Neural crest cell (in vitro differentiated cells): ENCODE data around the gene KIAA0825. TPM values are rescaled to one million over a fixed set of nuclear protein-coding genes. Genes with fewer than 3 reads are reported as not detected.

ENCODE experiments used
- DNase-seq: peaks from one replicate; pipeline ENCODE4 v3.0.0; 2021; ENCODE audit warnings: low read depth, mixed read lengths, low spot score
- H3K27ac Mint-ChIP-seq: one replicate; pipeline ENCODE4 v1.8.0; 2021; ENCODE audit warnings: mild to moderate bottlenecking, mixed read lengths; ENCODE audit not compliant: unreplicated experiment
- H3K27me3 Mint-ChIP-seq: 2 replicates; pipeline ENCODE4 v1.8.0; 2021; ENCODE audit warnings: low read depth, mild to moderate bottlenecking, mixed read lengths
- H3K36me3 Mint-ChIP-seq: 2 replicates; pipeline ENCODE4 v1.8.0; 2021; ENCODE audit warnings: low read depth, mild to moderate bottlenecking, mixed read lengths
- H3K4me1 Mint-ChIP-seq: 2 replicates; pipeline ENCODE4 v1.8.0; 2021; ENCODE audit warnings: mixed read lengths
- H3K4me3 Mint-ChIP-seq: one replicate; pipeline ENCODE4 v1.8.0; 2021; ENCODE audit warnings: mild to moderate bottlenecking, mixed read lengths
- H3K9me3 Mint-ChIP-seq: 2 replicates; pipeline ENCODE4 v1.8.0; 2021; ENCODE audit warnings: mixed read lengths
- CTCF ChIP-seq: fragments of 200-600 bp; sonication (generic); conservative IDR thresholded peaks from 2 replicates; pipeline ENCODE4 v1.5.0; 2021; ENCODE audit warnings: antibody characterized with exemption, mild to moderate bottlenecking
- total RNA-seq: library from RNA; stranded (reverse); gene quantifications from 2 replicates; pipeline ENCODE4 v1.2.1, GENCODE V29; 2021

KIAA0825 gene
- total RNA-seq, 1 donor from 2014 or later, result 3.5 TPM

DNA sequence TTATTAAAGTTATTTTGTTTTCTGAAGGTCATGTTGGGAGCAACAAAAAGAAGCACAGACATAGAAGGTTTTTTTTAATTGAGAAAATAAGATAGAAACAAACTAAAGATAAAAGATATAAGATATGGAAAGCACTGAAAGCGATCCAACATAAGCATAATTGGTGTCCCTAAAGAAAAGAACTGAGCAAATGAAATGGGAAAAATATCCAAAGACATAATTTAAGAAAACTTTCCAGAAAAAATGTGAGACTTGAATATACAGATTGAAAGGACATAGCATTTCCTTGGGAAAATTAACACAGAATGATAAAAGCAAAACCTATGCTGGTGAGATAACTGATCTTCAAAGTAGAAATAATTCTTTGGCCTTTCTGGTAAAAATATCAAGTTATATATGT lies 289.3 kb downstream of the KIAA0825 start:
- DNase-seq, result no peak
- peaks cover 24% of the 10 kb centered on the region for H3K4me1 Mint-ChIP-seq
- H3K27me3 Mint-ChIP-seq, result no peaks in the 10 kb centered on the region
- peaks cover 21% of the 10 kb centered on the region for H3K9me3 Mint-ChIP-seq
- no peak overlapping the region for H3K4me3 Mint-ChIP-seq
- H3K36me3 Mint-ChIP-seq, result peaks cover 10% of the 10 kb centered on the region
- H3K27ac Mint-ChIP-seq, result no peak overlapping the region
- TF ChIP-seq CTCF, result no peak

- Mint-ChIP-seq H3K27me3 (no peaks in the 10 kb centered on the region), H3K4me1 (peaks cover 27% of the 10 kb centered on the region), H3K36me3 (peaks cover 8% of the 10 kb centered on the region), H3K4me3 (no peak overlapping the region), H3K9me3 (peaks cover 15% of the 10 kb centered on the region), H3K27ac (no peak overlapping the region)
- no peak for DNase-seq
- no peak for TF ChIP-seq CTCF
Observed at GRCh38 chr5:94326586-94326985, 291.8 kb downstream of the KIAA0825 start.

- Mint-ChIP-seq H3K27ac (no peak overlapping the region), H3K4me1 (peaks cover 22% of the 10 kb centered on the region), H3K4me3 (no peak overlapping the region), H3K27me3 (no peaks in the 10 kb centered on the region), H3K36me3 (no peaks in the 10 kb centered on the region), H3K9me3 (no peaks in the 10 kb centered on the region)
- no peak for DNase-seq
- TF ChIP-seq CTCF, result no peak
Observed at GRCh38 chr5:94316916-94317838, 301.2 kb downstream of the KIAA0825 start.

- Mint-ChIP-seq H3K27me3 (no peaks in the 10 kb centered on the region), H3K4me1 (peaks cover 29% of the 10 kb centered on the region), H3K27ac (no peak overlapping the region), H3K36me3 (no peaks in the 10 kb centered on the region), H3K9me3 (no peaks in the 10 kb centered on the region), H3K4me3 (peak overlapping the region; percentile 12)
- no peak for DNase-seq
- no peak for TF ChIP-seq CTCF
Observed at GRCh38 chr5:94314460-94315131, 303.8 kb downstream of the KIAA0825 start.

DNA sequence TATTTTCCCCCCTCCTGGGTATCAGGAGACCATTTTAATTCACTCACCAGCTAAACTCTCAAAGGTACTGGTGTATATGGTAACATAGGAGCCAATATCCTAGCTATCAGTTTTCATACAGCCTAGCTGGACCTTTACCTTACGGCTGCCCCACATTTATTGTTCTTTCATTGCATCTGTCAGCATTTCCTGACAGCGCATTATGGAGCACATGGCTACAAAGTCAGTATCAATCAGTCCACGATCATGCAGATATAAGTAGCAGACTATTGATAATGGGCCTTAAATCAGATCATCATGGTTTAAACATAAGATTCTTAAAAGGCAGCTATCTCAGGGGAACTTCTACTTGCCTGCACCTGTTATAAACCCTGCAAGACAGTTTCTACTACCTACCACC lies 304.7 kb downstream of the KIAA0825 start:
- H3K4me1 Mint-ChIP-seq, result peaks cover 34% of the 10 kb centered on the region
- no peaks in the 10 kb centered on the region for H3K36me3 Mint-ChIP-seq
- no peak overlapping the region for H3K27ac Mint-ChIP-seq

More for the DNA sequence above, 304.7 kb downstream of the KIAA0825 start:
- no peak overlapping the region for H3K4me3 Mint-ChIP-seq
- TF ChIP-seq CTCF, result no peak
- DNase-seq, result no peak
- no peaks in the 10 kb centered on the region for H3K9me3 Mint-ChIP-seq
- no peaks in the 10 kb centered on the region for H3K27me3 Mint-ChIP-seq
